ENCODE measurements around the gene STAC3.

STAC3 gene

GRCh38 chr12:57254506-57255280 lies 3.7 kb upstream of the STAC3 start:
- FAIRE-seq: no peak

DNA sequence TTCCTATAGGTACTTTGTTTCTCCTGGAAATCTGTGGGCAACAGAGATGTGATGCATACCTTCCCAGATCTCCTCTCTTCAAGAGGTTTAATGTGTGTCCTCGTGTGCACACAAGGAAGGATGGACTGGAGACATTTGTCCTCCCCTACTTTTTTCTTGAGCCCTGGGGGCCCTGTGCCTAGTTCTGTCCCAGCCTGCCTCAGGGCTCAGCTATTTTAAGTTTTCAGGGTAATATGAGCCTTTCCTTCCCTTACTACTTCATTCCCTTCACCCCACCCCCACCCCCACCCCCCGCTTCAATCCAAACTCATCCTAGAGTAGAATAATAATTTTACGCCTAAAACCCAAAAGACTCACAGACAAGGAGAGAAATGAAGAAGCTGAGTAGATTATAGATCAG lies 446 bp downstream of the STAC3 start:
- FAIRE-seq: no peak

DNA sequence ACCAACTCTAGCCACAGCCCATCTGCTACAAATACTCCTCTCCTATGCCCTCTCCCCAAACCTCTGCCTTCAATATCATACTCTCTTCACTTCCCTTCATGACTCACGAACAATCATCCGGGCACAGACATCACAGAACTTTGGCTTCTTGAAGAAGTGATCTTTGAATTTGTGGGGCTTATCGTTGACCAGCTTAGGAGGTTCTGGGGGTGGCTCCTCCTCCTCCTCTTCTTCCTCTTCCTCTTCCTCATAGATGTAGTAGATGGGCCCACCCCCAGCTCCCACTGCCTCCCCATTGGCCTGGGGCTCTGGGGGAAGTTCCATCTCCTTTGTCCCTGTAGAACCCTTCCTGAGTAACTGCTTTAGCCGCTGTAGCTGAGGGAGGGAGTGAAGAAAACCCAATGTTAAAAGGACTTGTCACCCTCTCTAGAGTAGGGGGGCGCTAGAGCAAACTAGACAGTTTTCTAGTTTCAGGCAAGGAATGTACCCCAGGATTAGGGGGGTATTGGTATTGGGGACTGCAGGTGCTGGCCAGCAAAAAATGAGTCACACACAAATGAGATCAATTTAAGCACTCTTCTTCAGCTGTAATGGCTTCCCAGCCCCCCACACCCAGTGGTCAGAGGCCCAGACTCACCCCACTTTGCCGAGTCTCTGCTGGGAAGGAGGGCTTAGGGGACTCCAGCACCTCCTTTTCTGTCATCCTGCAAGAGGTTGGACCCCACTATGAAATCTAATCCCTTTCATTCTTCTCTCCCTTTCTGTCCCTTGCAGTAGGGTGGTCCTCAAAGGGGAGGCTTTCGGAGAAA lies 1.8 kb downstream of the STAC3 start:
- FAIRE-seq: no peak

- FAIRE-seq: no peak
Observed at GRCh38 chr12:57247041-57247440, 3.9 kb downstream of the STAC3 start.

DNA sequence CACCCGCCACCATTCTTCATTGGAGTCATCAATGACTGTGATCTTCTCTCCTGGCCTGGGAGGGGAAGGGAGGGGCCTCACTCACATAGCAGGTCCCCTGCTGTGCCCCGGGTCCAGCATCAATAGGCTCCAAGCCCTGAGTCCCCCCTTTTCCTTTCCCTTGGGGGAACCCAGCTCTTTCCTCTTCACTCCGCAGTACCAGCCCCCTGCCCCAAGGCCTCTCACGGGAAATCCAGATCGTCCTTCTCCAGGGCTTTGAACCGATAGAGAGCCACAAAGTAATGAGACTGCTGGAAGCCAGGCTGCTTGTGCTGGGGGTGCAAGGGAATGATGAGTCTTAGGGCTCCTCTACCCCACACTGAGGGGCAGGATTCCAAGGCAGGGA lies 6.7 kb downstream of the STAC3 start:
- no peak for FAIRE-seq

GRCh38 chr12:57243521-57244311 lies 7.3 kb downstream of the STAC3 start:
- FAIRE-seq: no peak

DNA sequence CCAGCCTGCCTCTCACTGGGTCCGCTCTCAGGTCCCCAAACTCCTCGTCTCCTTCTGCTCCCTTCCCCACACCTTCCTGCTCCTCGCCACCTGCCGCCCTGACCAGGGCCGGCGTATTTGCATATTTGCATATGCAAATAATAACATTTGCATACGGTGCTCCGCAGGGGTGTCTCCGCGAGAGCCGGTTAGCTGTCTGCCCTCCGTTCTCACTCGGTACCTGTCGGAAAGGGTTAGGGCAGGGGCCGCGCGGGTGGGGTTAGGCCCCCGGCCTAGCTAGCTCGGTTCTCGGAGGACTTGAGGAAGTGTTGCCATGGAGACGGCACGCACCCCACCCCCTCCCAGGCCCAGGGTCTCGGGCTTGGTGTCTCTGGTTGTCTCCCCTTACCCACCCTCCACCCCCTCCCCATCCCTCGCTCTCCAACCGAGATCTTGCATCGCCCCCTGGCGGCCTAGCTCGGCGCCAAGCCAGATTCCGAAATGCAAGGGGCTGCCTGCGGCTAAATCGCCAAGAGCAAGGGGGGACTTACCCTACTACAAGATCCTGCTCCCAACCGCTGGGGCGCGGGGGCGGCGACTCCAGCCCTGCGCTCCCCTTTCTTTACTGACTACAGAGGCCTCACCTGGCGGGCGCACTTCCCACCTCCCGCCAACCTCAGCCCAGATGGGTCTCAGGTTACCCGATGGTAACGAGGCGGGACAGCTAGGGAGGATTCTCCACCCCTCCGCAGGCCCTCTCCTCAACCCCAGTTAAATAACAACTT lies 8.1 kb downstream of the STAC3 start:
- no peak for FAIRE-seq

GRCh38 chr12:57242329-57242690 lies 8.7 kb downstream of the STAC3 start:
- FAIRE-seq: no peak

DNA sequence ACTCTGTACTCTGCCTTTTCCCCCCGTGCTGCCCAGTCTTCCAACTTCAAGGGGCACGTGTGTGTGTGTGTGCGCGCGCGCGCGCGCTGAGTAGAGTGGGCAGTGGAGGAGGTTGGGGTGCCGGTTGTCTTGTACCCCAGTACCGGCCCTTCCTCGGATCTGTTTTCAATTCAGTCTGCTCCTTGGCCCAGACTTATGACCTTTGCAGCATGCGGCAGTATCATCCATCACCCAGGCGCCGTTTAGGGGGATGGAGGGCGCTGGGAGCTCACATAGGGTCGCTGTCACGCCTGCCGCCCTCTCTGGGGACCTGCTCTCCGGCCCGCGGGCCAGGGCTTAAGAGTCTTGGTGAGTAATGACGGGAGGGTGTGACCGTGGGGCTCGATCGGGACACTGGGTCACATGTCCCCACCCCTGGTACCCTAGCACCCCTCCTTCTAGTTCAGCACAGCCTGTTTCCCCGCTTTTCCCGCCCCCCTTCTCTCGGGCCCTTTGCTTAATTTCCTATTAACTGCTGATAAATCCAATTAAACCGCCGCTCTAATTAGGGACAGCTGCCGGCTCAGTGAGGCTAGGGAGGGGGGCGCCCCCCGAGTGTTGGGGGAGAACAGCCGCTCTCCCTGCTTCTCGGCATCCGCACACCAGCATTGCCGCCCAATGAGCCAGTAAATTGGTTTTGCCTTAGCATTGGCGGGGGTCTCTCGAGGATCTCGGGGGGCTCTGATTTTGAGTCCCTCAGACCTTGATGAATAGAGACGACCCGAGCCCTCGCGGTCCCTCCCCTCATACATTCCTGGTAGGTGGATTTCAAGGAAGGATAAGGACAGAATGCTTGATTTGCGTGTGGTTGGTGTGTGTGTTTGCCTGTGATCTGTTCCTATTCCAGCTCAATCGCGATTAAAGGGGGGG lies 9.3 kb downstream of the STAC3 start:
- no peak for FAIRE-seq

DNA sequence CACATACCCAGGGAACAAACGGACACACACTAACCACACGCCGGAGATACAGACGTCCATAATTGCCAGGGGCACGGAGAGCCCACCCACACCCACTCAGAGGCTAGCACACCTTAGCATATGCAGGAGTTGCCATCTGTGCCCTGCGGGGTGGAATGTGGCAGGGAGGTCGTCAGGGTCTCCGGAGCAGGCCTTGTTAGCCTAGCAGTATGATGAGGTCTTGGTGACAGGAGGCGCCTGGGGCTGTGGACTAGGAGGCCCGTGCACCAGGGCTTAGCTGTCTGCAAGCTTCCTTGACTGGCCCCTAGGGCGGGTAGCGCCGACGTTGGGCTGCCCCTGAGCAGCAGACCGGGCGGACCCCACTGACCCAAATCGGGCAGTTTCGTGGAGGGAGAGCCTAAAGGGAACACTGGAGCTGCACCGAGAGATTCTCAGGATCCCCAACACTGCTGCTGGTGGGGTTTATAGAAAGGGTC lies 10.0 kb downstream of the STAC3 start:
- FAIRE-seq: no peak

DNA sequence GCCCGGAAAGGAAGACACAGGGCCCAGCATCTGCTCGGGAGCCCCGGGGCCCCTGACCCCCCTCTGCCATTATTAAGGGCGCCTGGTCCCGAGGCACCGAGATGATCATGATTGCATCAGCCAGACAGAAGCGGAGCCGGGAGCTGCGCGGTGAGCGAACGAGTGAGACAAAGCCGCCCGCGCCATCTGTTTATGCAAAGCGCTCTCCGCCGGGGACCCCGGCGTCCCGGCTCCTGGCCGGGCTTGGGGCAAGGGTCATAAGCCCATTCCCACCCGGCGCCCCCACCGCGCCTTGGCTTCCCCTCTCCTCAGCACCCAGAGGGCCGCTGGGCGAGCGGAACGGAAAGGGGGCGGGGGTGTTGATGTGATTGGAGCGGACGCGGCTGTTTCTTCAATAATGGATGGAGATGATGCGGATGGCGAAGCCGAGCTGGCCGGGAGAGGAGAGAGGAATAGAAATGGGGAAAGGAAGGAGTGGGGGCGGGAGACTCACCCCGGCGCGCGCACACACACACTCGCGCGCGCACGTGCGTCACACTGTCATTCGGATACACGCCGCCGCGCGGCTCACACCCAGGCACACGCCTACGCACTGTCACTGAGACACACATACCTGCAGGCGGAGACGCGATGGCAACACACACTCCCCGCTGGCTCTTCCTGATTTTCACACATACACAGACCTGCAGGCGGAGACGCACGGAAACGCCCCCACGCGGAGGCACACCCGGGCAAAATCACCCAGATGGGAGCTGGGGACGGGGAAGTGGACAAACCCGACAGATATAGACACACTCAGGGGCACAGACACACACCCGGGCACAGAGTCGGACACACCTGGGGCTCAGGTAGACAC lies 10.7 kb downstream of the STAC3 start:
- FAIRE-seq: no peak

GRCh38 chr12:57239587-57240065 lies 11.4 kb downstream of the STAC3 start:
- no peak for FAIRE-seq

DNA sequence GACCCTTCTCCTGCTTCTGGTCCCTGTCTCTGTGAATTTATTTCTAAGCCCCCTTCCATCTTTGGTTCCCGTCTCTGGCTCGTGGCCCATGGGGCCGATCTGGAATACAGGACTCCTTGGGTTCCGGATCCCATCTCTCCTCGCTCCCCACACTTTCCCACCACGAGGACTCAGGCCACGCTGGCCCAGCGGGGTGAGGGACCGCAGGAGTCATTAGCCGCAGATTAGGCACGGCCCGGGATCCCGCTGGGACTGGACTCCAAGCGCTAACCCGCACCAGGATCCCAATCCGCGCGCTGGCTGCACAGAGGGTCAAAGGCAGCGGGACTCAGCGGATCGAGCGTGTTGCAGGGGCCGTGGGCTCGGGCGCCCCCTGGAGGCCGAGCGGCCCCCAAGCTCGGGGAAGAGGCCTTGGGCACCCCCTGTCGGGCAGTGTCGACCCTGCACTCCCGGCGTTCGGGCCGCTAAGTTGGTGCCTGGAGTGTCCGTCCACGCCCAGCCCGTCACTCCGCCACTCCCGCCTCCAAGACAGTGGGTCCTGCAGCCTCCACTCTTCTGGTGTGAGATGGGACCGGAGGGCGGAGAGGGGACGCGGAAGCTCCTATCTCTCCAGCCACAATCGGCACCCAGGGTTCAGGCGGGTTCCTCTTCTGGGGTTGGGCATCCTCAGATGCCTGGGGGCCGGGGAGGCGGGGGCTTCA lies 12.0 kb downstream of the STAC3 start:
- FAIRE-seq: no peak

DNA sequence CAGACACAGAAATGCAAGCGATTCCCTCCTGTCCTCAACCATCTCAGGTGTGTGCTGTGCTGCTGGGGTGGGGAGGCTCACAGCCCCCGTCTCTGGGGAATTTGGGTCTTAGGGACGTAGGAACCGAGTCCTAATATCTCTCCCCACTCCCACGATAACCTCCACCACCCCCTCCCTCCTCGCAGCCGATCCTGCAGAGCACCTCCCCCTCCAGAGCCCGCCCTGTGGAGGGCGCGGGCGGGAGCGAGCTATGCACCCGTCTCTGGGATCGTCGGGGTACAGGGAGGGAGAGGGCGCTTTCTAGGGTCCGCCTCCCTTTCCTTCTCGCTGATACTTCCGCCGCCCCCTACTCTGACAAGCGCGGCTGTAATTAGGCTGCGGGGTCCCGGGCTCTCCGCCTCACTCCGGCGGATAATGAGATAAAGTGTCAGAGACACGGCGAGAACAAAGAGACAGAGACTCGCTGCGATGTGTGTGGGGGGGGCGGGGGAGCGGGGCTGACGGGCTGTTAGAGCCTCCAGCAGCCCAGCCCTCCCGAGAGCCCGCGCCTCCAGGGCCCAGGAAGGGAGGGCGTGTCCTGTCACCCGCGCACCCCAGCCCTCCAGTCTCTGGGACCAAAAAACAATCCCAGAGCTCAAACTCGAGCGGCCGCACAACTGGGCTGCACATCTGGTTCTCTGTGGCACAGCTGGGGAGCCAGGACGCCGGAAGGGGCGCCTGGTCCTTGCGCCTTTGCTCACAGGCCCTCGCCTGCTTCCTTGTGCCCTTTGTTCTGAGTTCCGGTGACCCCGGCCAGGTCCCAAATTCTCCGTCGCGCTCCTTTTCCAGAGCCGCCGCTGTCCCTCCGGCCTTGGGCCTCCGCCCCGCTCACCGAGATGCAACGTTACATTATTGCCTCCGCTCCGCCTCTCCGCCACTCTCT lies 12.8 kb downstream of the STAC3 start:
- FAIRE-seq: no peak

DNA sequence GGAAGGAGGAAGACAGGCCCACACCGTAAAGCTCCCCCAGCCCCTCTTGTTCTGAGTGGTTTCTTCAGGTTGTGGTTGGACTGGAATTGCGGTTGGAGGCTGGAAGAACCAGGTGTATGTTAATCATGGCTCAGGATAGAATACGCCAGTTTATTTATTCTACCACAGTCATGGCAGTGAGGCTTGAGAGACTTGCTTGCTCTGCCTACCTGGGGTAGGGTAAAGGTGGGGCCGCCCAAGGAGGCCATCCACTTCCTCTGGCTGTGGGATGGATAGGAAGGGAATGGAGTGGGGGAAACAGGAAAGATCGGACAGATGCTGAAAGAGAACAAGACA lies 13.4 kb downstream of the STAC3 start:
- no peak for FAIRE-seq

DNA sequence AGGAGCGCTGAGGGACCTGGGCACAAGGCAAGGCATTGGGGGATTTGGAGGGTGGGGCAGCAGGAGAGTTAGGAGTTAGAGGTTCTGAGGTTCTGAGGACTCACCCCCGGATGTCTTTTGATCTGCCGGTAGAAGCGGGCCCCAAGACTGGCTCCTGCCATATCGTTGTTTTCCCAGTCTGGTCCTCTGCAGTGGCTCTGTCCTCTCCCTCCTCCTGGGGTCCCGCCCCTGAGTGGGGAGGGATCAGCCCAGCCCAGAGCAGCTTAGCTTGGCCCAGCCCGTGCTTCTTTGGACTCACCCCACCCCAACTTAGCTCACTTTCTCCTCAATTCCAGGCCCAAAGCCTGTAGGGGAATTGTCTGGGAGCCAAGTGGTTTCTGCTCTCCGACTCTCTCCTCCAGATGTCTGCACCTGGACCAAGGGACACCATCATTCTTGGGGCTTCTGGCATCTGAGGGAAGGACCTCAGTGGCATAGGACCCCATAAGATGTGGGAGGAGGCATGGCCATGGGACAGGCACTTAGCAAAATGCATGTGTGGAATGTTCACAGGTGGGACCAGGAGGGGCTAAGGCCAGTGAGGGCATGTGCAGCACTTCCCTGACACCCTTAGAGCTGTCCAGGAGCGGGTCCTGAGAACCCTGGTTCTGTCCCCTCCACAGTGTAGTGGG lies 13.9 kb downstream of the STAC3 start:
- no peak for FAIRE-seq

DNA sequence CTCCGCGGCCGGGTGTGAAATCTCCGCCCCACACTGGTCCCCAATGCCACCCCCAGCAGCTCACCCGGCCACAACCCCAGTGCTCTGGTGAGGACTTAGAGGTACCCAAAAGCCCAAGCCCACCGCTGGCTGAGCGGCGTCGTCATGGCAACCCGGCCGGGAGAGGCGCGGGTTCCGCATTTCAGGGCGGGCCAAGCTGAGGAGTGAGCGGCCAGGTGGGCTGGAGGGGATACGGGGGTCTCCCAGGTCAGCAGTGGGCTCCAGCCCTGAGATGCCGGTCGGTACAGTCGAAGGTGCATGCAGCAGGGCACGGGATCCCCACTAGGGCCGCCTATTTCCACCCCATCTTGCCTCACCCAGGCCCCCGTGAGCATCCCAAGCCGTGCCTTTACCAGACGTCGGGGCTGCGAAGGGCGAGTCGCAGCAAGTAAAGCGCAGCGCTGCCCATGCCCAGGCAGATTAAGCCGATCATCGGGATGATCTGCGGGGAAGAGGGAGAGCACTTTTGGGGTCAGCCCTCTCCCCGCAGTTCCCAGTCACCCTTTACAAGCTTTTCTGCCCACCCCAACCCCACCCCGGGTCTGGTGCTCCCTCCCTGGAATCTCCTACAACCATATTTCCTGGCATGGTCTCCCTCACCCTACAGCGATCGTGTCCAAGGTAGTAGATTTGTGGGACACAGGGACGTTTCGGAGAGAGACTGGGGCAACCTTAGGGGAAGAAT lies 14.6 kb downstream of the STAC3 start:
- no peak for FAIRE-seq

DNA sequence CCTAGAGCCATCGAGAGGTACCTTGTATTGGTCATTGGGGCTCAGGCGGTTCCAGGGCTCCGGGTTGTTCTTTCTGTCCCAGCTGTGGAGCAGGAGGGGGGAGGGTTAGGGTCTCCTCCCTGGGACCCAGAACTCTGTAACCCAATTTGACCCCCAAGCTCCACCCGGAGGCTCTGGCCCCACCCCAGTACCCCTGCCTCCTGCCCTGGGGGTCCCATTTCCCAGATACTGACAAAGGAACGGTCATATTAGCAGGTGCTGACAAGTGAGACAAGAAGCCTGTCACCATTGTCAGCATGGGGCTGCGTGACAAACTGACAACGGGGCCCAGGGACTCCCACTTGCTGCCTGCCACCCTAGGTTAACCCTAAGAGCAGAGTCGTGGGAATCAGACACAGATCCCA lies 15.3 kb downstream of the STAC3 start:
- FAIRE-seq: no peak

All from G401.6 (cell line).